T-helper 1 cell treated with Interleukin-12 subunit alpha and Interleukin-12 subunit beta and Interleukin-4 antibody, amounts not matched to agents 30 μg/mL and 1 μg/mL, for 36 hours (primary cell): ENCODE data around the gene SLC17A9.

Experiments
- H3K27ac Mint-ChIP-seq: one replicate; pipeline ENCODE4 v1.8.0; 2021; ENCODE audit warnings: mild to moderate bottlenecking, mixed read lengths
- H3K27me3 Mint-ChIP-seq: one replicate; pipeline ENCODE4 v1.8.0; 2021; ENCODE audit warnings: low read depth, mixed read lengths
- H3K36me3 Mint-ChIP-seq: one replicate; pipeline ENCODE4 v1.8.0; 2021; ENCODE audit warnings: low read depth, mixed read lengths
- H3K4me1 Mint-ChIP-seq: one replicate; pipeline ENCODE4 v1.8.0; 2021; ENCODE audit warnings: low read depth, mixed read lengths
- H3K4me3 Mint-ChIP-seq: one replicate; pipeline ENCODE4 v1.8.0; 2021; ENCODE audit warnings: mild to moderate bottlenecking, moderate library complexity, mixed read lengths
- H3K9me3 Mint-ChIP-seq: one replicate; pipeline ENCODE4 v1.8.0; 2021; ENCODE audit warnings: mixed read lengths

Gene SLC17A9

DNA sequence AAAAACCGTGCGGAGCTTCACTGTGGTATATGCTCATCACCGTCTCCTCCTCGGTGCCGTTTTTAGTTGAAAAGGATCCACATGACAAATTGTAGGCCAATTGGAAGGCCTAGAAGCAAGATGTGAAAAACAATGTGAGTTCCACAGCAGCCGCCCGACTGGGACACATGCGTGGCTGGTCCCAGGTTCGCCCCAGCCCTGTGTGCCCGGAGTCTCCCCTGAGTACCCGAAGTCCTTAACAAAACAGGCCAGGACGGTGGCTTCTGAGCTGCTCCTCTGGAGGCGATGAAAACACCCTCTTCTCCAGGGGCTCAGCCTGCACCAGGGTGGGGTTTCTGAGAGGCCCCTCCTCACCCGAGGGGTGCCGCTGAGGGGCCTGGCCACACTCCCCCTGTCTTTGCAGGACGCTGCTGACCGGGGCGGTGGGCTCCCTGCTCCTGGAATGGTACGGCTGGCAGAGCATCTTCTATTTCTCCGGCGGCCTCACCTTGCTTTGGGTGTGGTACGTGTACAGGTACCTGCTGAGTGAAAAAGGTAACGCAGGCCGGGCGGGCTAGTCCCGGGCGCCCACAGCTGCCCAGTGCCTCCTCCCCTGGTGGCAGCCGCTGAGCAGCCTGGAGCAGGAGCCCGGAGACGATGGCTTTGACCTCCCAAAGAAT lies 9.8 kb downstream of the SLC17A9 start:
- Mint-ChIP-seq H3K4me1 (no peaks in the 10 kb centered on the region), H3K27me3 (no peaks in the 10 kb centered on the region), H3K9me3 (no peaks in the 10 kb centered on the region), H3K27ac (no peak overlapping the region), H3K4me3 (no peak overlapping the region), H3K36me3 (no peaks in the 10 kb centered on the region)

- H3K4me3 Mint-ChIP-seq = no peak overlapping the region
- H3K27ac Mint-ChIP-seq = no peak overlapping the region
- H3K36me3 Mint-ChIP-seq = no peaks in the 10 kb centered on the region
- no peaks in the 10 kb centered on the region for H3K9me3 Mint-ChIP-seq
- no peaks in the 10 kb centered on the region for H3K27me3 Mint-ChIP-seq
- H3K4me1 Mint-ChIP-seq = no peaks in the 10 kb centered on the region
Measured at GRCh38 chr20:62962891-62963613, 10.5 kb downstream of the SLC17A9 start.

DNA sequence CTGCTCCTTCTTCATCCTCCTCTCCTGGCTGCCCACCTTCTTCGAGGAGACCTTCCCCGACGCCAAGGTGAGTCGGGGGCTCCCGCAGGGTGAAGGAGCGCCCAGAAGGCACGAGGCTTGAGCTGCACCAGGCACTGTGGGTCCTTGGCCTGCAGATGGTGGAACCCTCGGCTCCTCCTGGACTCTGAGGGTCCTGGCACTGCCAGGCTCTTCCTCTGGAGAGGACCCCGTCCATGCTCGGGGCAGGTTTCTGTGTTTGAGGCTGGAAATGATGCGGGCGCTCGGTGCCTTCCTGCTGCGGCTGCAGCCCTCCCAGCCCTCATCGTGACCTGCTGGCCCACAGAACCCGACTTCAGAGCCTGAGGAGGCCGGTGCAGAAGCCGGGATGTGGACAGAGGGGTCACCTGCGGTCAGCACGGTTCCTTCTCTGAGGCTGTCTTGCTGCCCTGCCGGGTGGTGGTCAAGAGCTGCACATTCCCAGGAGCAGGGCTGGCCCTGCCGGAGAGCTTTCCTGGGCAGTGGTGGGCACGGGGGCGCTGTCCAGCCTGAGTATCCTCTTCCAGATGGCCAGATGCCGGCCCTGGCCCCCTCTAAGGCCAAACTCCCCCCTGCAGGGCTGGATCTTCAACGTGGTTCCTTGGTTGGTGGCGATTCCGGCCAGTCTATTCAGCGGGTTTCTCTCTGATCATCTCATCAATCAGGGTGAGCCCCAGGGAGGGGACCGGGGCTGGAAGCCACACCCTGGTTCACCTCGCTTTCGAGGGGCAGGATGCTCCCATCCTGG lies 11.3 kb downstream of the SLC17A9 start:
- Mint-ChIP-seq H3K4me3 (no peak overlapping the region), H3K4me1 (no peaks in the 10 kb centered on the region), H3K36me3 (no peaks in the 10 kb centered on the region), H3K27me3 (no peaks in the 10 kb centered on the region), H3K9me3 (no peaks in the 10 kb centered on the region), H3K27ac (no peak overlapping the region)

DNA sequence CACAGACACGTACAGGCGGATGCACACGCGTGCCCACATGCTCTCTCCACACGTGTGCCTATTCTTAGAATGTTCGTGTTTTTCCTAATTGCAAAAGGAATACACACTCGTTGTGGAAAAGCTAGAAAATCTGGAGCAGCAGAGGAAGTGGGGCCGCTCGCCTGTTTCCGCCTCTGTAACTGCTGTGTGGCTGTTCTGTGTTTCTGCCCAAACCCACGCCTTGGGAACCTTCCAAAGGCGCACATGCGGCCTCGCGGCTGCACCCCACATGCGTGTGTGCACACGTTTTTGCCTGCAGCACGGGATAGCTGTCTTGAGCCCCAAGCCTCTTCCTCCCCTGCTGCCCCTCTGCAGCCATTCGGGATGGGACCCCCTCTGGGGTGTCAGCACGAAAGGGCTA lies 12.2 kb downstream of the SLC17A9 start:
- no peaks in the 10 kb centered on the region for H3K9me3 Mint-ChIP-seq
- no peaks in the 10 kb centered on the region for H3K4me1 Mint-ChIP-seq

GRCh38 chr20:62965363-62965771 lies 12.9 kb downstream of the SLC17A9 start:
- Mint-ChIP-seq H3K36me3 (no peaks in the 10 kb centered on the region), H3K4me3 (no peak overlapping the region), H3K4me1 (no peaks in the 10 kb centered on the region), H3K27ac (no peak overlapping the region), H3K9me3 (no peaks in the 10 kb centered on the region), H3K27me3 (no peaks in the 10 kb centered on the region)

More for the DNA sequence above, 12.2 kb downstream of the SLC17A9 start:
- Mint-ChIP-seq H3K27ac (no peak overlapping the region), H3K27me3 (no peaks in the 10 kb centered on the region), H3K36me3 (no peaks in the 10 kb centered on the region), H3K4me3 (no peak overlapping the region)

DNA sequence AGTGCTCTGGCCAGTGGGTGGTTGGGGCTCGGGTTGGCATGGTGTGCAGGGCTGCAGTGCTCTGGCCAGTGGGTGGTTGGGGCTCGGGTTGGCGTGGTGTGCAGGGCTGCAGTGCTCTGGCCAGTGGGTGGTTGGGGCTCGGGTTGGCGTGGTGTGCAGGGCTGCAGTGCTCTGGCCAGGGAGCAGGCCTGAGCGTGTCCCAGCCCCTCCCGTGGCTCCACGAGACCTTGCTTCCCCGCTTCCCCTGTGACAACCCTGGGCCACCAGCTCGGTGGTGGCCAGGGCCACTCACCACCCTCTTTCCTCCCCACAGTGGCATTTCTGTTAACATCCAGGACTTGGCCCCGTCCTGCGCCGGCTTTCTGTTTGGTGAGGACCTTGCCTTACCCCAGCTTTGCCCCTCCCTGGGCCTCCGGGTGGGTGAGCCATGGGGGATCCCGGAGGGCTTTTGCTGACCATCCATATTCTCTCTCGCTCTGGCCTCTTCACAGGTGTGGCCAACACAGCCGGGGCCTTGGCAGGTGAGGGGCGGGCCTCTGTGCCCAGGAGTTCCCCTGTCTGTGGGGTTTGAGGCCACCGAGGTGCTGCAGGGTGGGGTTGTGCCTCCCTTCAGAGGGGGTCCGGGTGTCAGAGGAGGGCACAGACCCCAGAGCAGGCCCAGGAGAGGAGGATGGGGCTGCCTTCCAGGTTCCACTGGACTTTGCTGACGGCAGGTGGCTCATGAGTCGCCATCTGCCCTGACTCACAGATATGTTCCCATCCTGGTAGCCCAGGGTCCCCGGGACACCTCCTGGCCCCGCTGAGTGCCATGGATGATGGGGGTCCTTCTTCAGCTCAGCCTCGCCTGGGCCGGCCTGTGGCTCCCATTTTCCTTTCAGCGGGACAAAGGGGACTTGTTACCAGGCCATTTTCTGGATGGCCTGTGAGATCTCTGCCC lies 14.0 kb downstream of the SLC17A9 start:
- Mint-ChIP-seq H3K4me1 (peaks cover 3% of the 10 kb centered on the region), H3K9me3 (no peaks in the 10 kb centered on the region), H3K27ac (no peak overlapping the region), H3K36me3 (no peaks in the 10 kb centered on the region), H3K27me3 (peaks cover 3% of the 10 kb centered on the region), H3K4me3 (no peak overlapping the region)

DNA sequence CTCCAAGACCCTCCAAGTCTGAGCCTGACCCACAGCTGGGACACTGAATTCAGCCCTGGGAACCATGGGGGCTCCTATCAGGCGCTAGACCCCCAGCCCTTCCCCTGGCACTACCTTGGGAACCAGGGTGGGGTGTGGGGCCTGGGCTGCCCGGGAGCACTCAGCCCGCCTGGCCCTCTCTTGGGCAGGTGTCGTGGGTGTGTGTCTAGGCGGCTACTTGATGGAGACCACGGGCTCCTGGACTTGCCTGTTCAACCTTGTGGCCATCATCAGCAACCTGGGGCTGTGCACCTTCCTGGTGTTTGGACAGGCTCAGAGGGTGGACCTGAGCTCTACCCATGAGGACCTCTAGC lies 14.6 kb downstream of the SLC17A9 start:
- Mint-ChIP-seq H3K4me1 (peaks cover 9% of the 10 kb centered on the region), H3K4me3 (no peak overlapping the region), H3K27me3 (peaks cover 10% of the 10 kb centered on the region), H3K36me3 (no peaks in the 10 kb centered on the region), H3K9me3 (no peaks in the 10 kb centered on the region), H3K27ac (no peak overlapping the region)

- Mint-ChIP-seq H3K27me3 (peaks cover 14% of the 10 kb centered on the region), H3K9me3 (no peaks in the 10 kb centered on the region), H3K36me3 (no peaks in the 10 kb centered on the region), H3K27ac (no peak overlapping the region), H3K4me3 (no peak overlapping the region), H3K4me1 (peaks cover 13% of the 10 kb centered on the region)
Measured at GRCh38 chr20:62967628-62968351, 15.3 kb downstream of the SLC17A9 start.

DNA sequence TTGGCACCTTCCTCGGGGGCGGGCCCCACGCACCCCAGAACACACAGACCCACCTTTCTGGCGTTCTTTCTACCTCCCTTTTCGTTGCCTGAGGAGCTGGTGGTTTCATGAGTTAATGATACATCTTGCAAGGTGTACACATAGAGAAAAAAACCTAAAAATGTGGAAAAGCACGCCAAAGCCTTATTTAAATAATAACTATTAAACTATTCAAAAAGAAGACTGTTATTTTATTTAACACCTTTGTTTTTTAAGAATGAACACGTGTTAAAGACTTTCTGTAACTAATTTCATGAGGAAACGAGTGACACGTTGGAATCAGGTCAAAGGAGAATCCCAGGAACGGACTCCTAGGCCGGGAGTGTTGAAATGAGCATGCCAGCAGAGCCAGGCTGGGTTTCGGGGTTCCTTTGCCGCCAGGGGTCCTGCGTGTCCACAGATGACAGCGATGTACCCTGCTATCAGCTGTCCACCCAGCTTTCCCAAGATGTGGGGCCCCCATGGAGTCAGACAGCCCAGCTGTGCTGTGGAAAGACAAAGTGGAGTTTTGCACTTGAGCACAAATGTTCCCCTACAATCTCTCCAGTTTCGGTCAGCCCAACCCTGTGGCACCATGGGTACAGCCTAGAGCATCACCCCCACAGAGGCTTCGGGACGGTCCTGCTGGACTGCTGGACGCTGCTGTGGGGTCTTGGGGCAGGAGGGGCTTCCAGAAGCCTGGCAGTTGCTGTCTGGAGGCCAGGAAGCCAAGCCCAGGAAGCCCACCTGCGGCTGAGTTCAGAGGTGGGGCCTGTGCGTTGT lies 16.1 kb downstream of the SLC17A9 start:
- Mint-ChIP-seq H3K9me3 (no peaks in the 10 kb centered on the region), H3K36me3 (no peaks in the 10 kb centered on the region), H3K27ac (no peak overlapping the region), H3K4me3 (no peak overlapping the region), H3K4me1 (peaks cover 13% of the 10 kb centered on the region), H3K27me3 (peaks cover 20% of the 10 kb centered on the region)

GRCh38 chr20:62969179-62969760 lies 16.8 kb downstream of the SLC17A9 start:
- no peaks in the 10 kb centered on the region for H3K9me3 Mint-ChIP-seq

DNA sequence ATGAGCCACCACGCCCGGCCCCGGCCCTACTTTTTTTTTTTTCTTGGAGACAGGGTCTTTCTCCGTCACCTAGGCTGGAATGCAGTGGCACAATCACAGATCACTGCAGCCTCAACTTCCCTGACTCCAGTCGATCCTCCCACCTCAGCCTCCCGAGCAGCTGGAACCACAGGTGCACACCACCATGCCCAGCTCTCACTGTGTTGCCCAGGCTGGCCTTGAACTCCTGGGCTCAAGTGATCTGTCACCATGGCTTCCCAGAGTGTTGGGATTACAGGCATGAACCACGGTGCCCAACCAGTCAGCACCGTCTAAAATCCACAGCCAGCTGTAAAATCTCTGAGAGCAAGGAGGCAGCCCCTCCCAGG lies 17.4 kb downstream of the SLC17A9 start:
- no peaks in the 10 kb centered on the region for H3K36me3 Mint-ChIP-seq
- H3K4me1 Mint-ChIP-seq = peaks cover 13% of the 10 kb centered on the region
- peaks cover 33% of the 10 kb centered on the region for H3K27me3 Mint-ChIP-seq
- H3K4me3 Mint-ChIP-seq = no peak overlapping the region
- H3K9me3 Mint-ChIP-seq = no peaks in the 10 kb centered on the region
- H3K27ac Mint-ChIP-seq = no peak overlapping the region

More at GRCh38 chr20:62969179-62969760, 16.8 kb downstream of the SLC17A9 start:
- Mint-ChIP-seq H3K4me3 (no peak overlapping the region), H3K36me3 (no peaks in the 10 kb centered on the region), H3K27ac (no peak overlapping the region), H3K4me1 (peaks cover 13% of the 10 kb centered on the region), H3K27me3 (peaks cover 27% of the 10 kb centered on the region)

- H3K36me3 Mint-ChIP-seq = no peaks in the 10 kb centered on the region
- peaks cover 37% of the 10 kb centered on the region for H3K27me3 Mint-ChIP-seq
- no peak overlapping the region for H3K27ac Mint-ChIP-seq
- peaks cover 13% of the 10 kb centered on the region for H3K4me1 Mint-ChIP-seq
- H3K4me3 Mint-ChIP-seq = no peak overlapping the region
- H3K9me3 Mint-ChIP-seq = no peaks in the 10 kb centered on the region
Measured at GRCh38 chr20:62970307-62971210, 18.1 kb downstream of the SLC17A9 start.
